Measurements from ENCODE around the gene ANTXR1. TPM values are rescaled to one million over a fixed set of nuclear protein-coding genes. Genes with fewer than 3 reads are reported as not detected.

Gene ANTXR1
- total and polyA plus RNA-seq, 2 donors (not counting 1 experiment from before 2014, with no cell fraction given): 44.6 to 101 TPM

- Histone ChIP-seq H3K4me2 (ENCODE audit: extremely low read depth, insufficient read depth, low read length) (no peak overlapping the region), H3K4me3 (replicated peaks in 1 of 4; ENCODE audit: control extremely low read depth in 1 of 4, insufficient read depth in 1 of 4, low read depth in 3 of 4, low read length in 4 of 4) (no peak overlapping the region), H3K27ac (ENCODE audit: insufficient read depth, low read length) (no peak overlapping the region), H3K9me3 (ENCODE audit: control insufficient read depth, insufficient read depth, low read depth, low read length) (no peaks in the 10 kb centered on the region), H3K4me1 (ENCODE audit: control insufficient read depth, extremely low read depth, insufficient read depth, low read length) (peaks cover 7% of the 10 kb centered on the region), H3K36me3 (ENCODE audit: control insufficient read depth, insufficient read depth, low read length) (no peaks in the 10 kb centered on the region), H3K9ac (ENCODE audit: insufficient read depth, low read length) (no peak overlapping the region), H3K27me3 (ENCODE audit: control insufficient read depth, insufficient read depth, low read length) (no peaks in the 10 kb centered on the region), H4K20me1 (ENCODE audit: control insufficient read depth, extremely low read depth, insufficient read depth, low read length) (no peaks in the 10 kb centered on the region), H3K79me2 (ENCODE audit: control insufficient read depth, insufficient read depth, low read length) (no peaks in the 10 kb centered on the region), H2AFZ (ENCODE audit: low read length) (no peak overlapping the region)
- TF ChIP-seq EZH2 (IDR thresholded peaks at IDR 0.05; ENCODE audit: low read length, missing control alignments) (no peak), CTCF (conservative IDR thresholded peaks at IDR 0.05 in 1 of 2, IDR thresholded peaks at IDR 0.05 in 1 of 2; ENCODE audit: low read depth in 1 of 2, low read length in 2 of 2) (no peak)
- DNase-seq (ENCODE audit: low read depth in 2 of 2): no peak
Measured at GRCh38 chr2:69168950-69169654, 156.1 kb downstream of the ANTXR1 start.

- Histone ChIP-seq H2AFZ (ENCODE audit: low read length) (no peak overlapping the region), H3K27me3 (ENCODE audit: control insufficient read depth, insufficient read depth, low read length) (no peaks in the 10 kb centered on the region), H3K27ac (ENCODE audit: insufficient read depth, low read length) (no peak overlapping the region), H3K4me1 (ENCODE audit: control insufficient read depth, extremely low read depth, insufficient read depth, low read length) (peaks cover 3% of the 10 kb centered on the region), H3K79me2 (ENCODE audit: control insufficient read depth, insufficient read depth, low read length) (no peaks in the 10 kb centered on the region), H3K4me3 (replicated peaks in 1 of 4; ENCODE audit: control extremely low read depth in 1 of 4, insufficient read depth in 1 of 4, low read depth in 3 of 4, low read length in 4 of 4) (no peak overlapping the region), H3K9me3 (ENCODE audit: control insufficient read depth, insufficient read depth, low read depth, low read length) (no peaks in the 10 kb centered on the region), H3K9ac (ENCODE audit: insufficient read depth, low read length) (no peak overlapping the region), H4K20me1 (ENCODE audit: control insufficient read depth, extremely low read depth, insufficient read depth, low read length) (no peaks in the 10 kb centered on the region), H3K36me3 (ENCODE audit: control insufficient read depth, insufficient read depth, low read length) (no peaks in the 10 kb centered on the region), H3K4me2 (ENCODE audit: extremely low read depth, insufficient read depth, low read length) (no peak overlapping the region)
- no peak for TF ChIP-seq EZH2 (IDR thresholded peaks at IDR 0.05; ENCODE audit: low read length, missing control alignments)
- no peak for TF ChIP-seq CTCF (conservative IDR thresholded peaks at IDR 0.05 in 1 of 2, IDR thresholded peaks at IDR 0.05 in 1 of 2; ENCODE audit: low read depth in 1 of 2, low read length in 2 of 2)
- peak in 1 of 2 donors; percentile 87 for DNase-seq (ENCODE audit: low read depth in 2 of 2)
Measured at GRCh38 chr2:69169655-69170389, 156.8 kb downstream of the ANTXR1 start.

GRCh38 chr2:69170661-69171060 is 157.7 kb downstream of the ANTXR1 start:
- peaks cover under 1% of the 10 kb centered on the region for H3K4me1 ChIP-seq (ENCODE audit: control insufficient read depth, extremely low read depth, insufficient read depth, low read length)

More at GRCh38 chr2:69170661-69171060, 157.7 kb downstream of the ANTXR1 start:
- no peak overlapping the region for H3K4me2 ChIP-seq (ENCODE audit: extremely low read depth, insufficient read depth, low read length)
- no peak overlapping the region for H3K9ac ChIP-seq (ENCODE audit: insufficient read depth, low read length)
- no peak for DNase-seq (ENCODE audit: low read depth in 2 of 2)
- H3K27ac ChIP-seq (ENCODE audit: insufficient read depth, low read length): no peak overlapping the region
- H3K79me2 ChIP-seq (ENCODE audit: control insufficient read depth, insufficient read depth, low read length): no peaks in the 10 kb centered on the region
- TF ChIP-seq CTCF (conservative IDR thresholded peaks at IDR 0.05 in 1 of 2, IDR thresholded peaks at IDR 0.05 in 1 of 2; ENCODE audit: low read depth in 1 of 2, low read length in 2 of 2) (no peak), EZH2 (IDR thresholded peaks at IDR 0.05; ENCODE audit: low read length, missing control alignments) (no peak)
- no peak overlapping the region for H2AFZ ChIP-seq (ENCODE audit: low read length)
- no peaks in the 10 kb centered on the region for H3K9me3 ChIP-seq (ENCODE audit: control insufficient read depth, insufficient read depth, low read depth, low read length)
- no peak overlapping the region for H3K4me3 ChIP-seq (replicated peaks in 1 of 4; ENCODE audit: control extremely low read depth in 1 of 4, insufficient read depth in 1 of 4, low read depth in 3 of 4, low read length in 4 of 4)
- no peaks in the 10 kb centered on the region for H3K27me3 ChIP-seq (ENCODE audit: control insufficient read depth, insufficient read depth, low read length)
- H4K20me1 ChIP-seq (ENCODE audit: control insufficient read depth, extremely low read depth, insufficient read depth, low read length): no peaks in the 10 kb centered on the region
- no peaks in the 10 kb centered on the region for H3K36me3 ChIP-seq (ENCODE audit: control insufficient read depth, insufficient read depth, low read length)
